H1 (cell line): ENCODE measurements around the gene IL16. TPM values are rescaled to one million over a fixed set of nuclear protein-coding genes. Genes with fewer than 3 reads are reported as not detected.

Source experiments
- CTCF ChIA-PET: fragments of 300-600 bp; sonication (Branson Sonifier 250); formaldehyde crosslinking; loops from one replicate; lab custom pipeline; 2021; ENCODE audit not compliant: partially characterized antibody; lab: Charles Lee
- POLR2A ChIA-PET: fragments of 300-600 bp; sonication (Branson Sonifier 250); formaldehyde crosslinking; loops from one replicate; lab custom pipeline; 2021; ENCODE audit warnings: inconsistent platforms; ENCODE audit not compliant: partially characterized antibody; lab: Charles Lee
- DNase-seq, 2 experiments: peaks; one replicate each; pipeline versions ENCODE4 v3.0.0 to v3.0.0-alpha.2; 2010 to 2022; ENCODE audit warnings: low spot score in 2 of 2, low read depth in 1 of 2, mixed read lengths in 1 of 2
- FAIRE-seq: peaks from 2 replicates; lab custom pipeline; 2011; peaks lifted over from hg19 to GRCh38; lab: Jason Lieb, UNC
- H2AFZ ChIP-seq: 2 replicates; pipeline ENCODE4 v1.8.1; 2012; ENCODE audit warnings: low read length, inconsistent platforms
- H2AK5ac ChIP-seq: 2 replicates; pipeline ENCODE4 v1.6.1; 2013; ENCODE audit warnings: low read depth, low read length
- H2BK120ac ChIP-seq: replicated peaks from 2 replicates; pipeline ENCODE3; 2013; ENCODE audit warnings: low read depth, low read length, inconsistent platforms
- H2BK12ac ChIP-seq: 2 replicates; pipeline ENCODE4 v1.6.1; 2013; ENCODE audit warnings: low read depth, low read length
- H2BK15ac ChIP-seq: 2 replicates; pipeline ENCODE4 v1.6.1; 2013; ENCODE audit warnings: low read length
- H2BK20ac ChIP-seq: 2 replicates; pipeline ENCODE4 v1.6.1; 2013; ENCODE audit warnings: low read length
- H2BK5ac ChIP-seq: 2 replicates; pipeline ENCODE4 v1.6.1; 2013; ENCODE audit warnings: low read depth, low read length
- H3K14ac ChIP-seq: 2 replicates; pipeline ENCODE4 v1.6.1; 2013; ENCODE audit warnings: inconsistent platforms; ENCODE audit not compliant: insufficient read length
- H3K18ac ChIP-seq: 2 replicates; pipeline ENCODE4 v1.6.1; 2013; ENCODE audit warnings: low read length; ENCODE audit errors: extremely low read depth
- H3K23ac ChIP-seq: 2 replicates; pipeline ENCODE4 v1.6.1; 2013; ENCODE audit warnings: inconsistent platforms; ENCODE audit not compliant: insufficient read length
- H3K23me2 ChIP-seq: 2 replicates; pipeline ENCODE4 v1.6.1; 2013; ENCODE audit warnings: low read depth, low read length
- H3K27ac ChIP-seq: 2 replicates; pipeline ENCODE4 v1.6.1; 2011; ENCODE audit warnings: low read depth, low read length, inconsistent platforms
- H3K27me3 ChIP-seq, 4 experiments: replicated peaks in 1 of 4; 1 replicate in 1 of 4; 2 replicates in 3 of 4; pipeline versions ENCODE4 v1.6.1 to v1.8.1; 2011 to 2013; ENCODE audit warnings: low read length in 3 of 4, mild to moderate bottlenecking in 3 of 4, inconsistent platforms in 2 of 4, mixed read lengths in 2 of 4, moderate library complexity in 1 of 4; ENCODE audit not compliant: control insufficient read depth in 3 of 4, insufficient read depth in 3 of 4; ENCODE audit errors: extremely low read depth in 1 of 4
- H3K36me3 ChIP-seq, 4 experiments: 2 replicates each; pipeline versions ENCODE4 v1.6.1 to v1.8.1; 2011 to 2013; ENCODE audit warnings: mild to moderate bottlenecking in 4 of 4, low read length in 3 of 4, moderate library complexity in 2 of 4, control low read depth in 1 of 4, inconsistent platforms in 1 of 4; ENCODE audit not compliant: insufficient read depth in 4 of 4, control insufficient read depth in 2 of 4
- H3K4ac ChIP-seq: replicated peaks from 2 replicates; pipeline ENCODE3; 2013; ENCODE audit warnings: low read length, low read depth, mixed read lengths, inconsistent platforms; ENCODE audit not compliant: insufficient read length
- H3K4me1 ChIP-seq, 4 experiments: replicated peaks in 1 of 4; 1 replicate in 1 of 4; 2 replicates in 3 of 4; pipeline versions ENCODE4 v1.6.1 to v1.8.1; 2011 to 2013; ENCODE audit warnings: low read length in 3 of 4, inconsistent platforms in 2 of 4, mixed read lengths in 1 of 4; ENCODE audit not compliant: insufficient read depth in 4 of 4, control insufficient read depth in 3 of 4
- H3K4me2 ChIP-seq, 2 experiments: 2 replicates each; pipeline versions ENCODE4 v1.6.1 to v1.8.1; 2011 to 2013; ENCODE audit warnings: low read depth in 2 of 2, low read length in 2 of 2, control low read depth in 1 of 2, inconsistent platforms in 1 of 2, mild to moderate bottlenecking in 1 of 2; ENCODE audit not compliant: insufficient read depth in 1 of 2
- H3K4me3 ChIP-seq, 4 experiments: fragments of 200-600, 300-600 bp in 1 of 4; sonication (generic), shearing (Covaris generic), sonication (Bioruptor Twin) in 1 of 4; 2 replicates each; pipeline versions ENCODE4 v1.5.1 to v1.8.1; 2011 to 2016; ENCODE audit warnings: low read length in 4 of 4, low read depth in 3 of 4, control low read depth in 2 of 4, inconsistent platforms in 2 of 4, mild to moderate bottlenecking in 2 of 4, mixed read lengths in 1 of 4, moderate library complexity in 1 of 4; ENCODE audit not compliant: insufficient read depth in 2 of 4; ENCODE audit errors: extremely low read depth in 1 of 4
- H3K56ac ChIP-seq: replicated peaks from 2 replicates; pipeline ENCODE3; 2013; ENCODE audit warnings: low read depth, mild to moderate bottlenecking, mixed read lengths, low read length, inconsistent platforms; ENCODE audit not compliant: insufficient read length
- H3K79me1 ChIP-seq: 2 replicates; pipeline ENCODE4 v1.6.1; 2013; ENCODE audit warnings: low read depth, low read length, control low read depth
- H3K79me2 ChIP-seq, 2 experiments: 2 replicates each; pipeline versions ENCODE4 v1.6.1 to v1.8.1; 2012 to 2013; ENCODE audit warnings: low read length in 2 of 2, mild to moderate bottlenecking in 2 of 2, inconsistent platforms in 1 of 2; ENCODE audit not compliant: insufficient read depth in 2 of 2, control insufficient read depth in 1 of 2
- H3K9ac ChIP-seq, 4 experiments: replicated peaks in 1 of 4; 1 replicate in 1 of 4; 2 replicates in 3 of 4; pipeline versions ENCODE4 v1.6.1 to v1.8.1; 2011 to 2013; ENCODE audit warnings: low read depth in 3 of 4, low read length in 3 of 4, control low read depth in 2 of 4, mild to moderate bottlenecking in 2 of 4, moderate library complexity in 2 of 4, inconsistent platforms in 1 of 4; ENCODE audit errors: extremely low read depth in 1 of 4
- H3K9me3 ChIP-seq, 2 experiments: 2 replicates each; pipeline versions ENCODE4 v1.6.1 to v1.8.1; 2012 to 2013; ENCODE audit warnings: mild to moderate bottlenecking in 2 of 2, moderate library complexity in 2 of 2, control low read depth in 1 of 2, inconsistent platforms in 1 of 2, low read depth in 1 of 2, low read length in 1 of 2, mixed read lengths in 1 of 2; ENCODE audit not compliant: insufficient read depth in 2 of 2
- H4K20me1 ChIP-seq, 2 experiments: replicated peaks in 1 of 2; 2 replicates each; pipeline versions ENCODE3 to v1.8.1; 2011 to 2013; ENCODE audit warnings: inconsistent platforms in 2 of 2, low read length in 2 of 2, mild to moderate bottlenecking in 1 of 2; ENCODE audit not compliant: insufficient read depth in 2 of 2, control insufficient read depth in 1 of 2
- H4K5ac ChIP-seq: 2 replicates; pipeline ENCODE4 v1.6.1; 2013; ENCODE audit warnings: low read length, low read depth, mixed read lengths, inconsistent platforms; ENCODE audit not compliant: insufficient read length
- H4K8ac ChIP-seq: 2 replicates; pipeline ENCODE4 v1.8.0; 2013; ENCODE audit warnings: mild to moderate bottlenecking, moderate library complexity, low read length, inconsistent platforms; ENCODE audit not compliant: insufficient read depth; ENCODE audit errors: extremely low read depth
- H4K91ac ChIP-seq: replicated peaks from 2 replicates; pipeline ENCODE3; 2013; ENCODE audit warnings: low read length, mixed read lengths, inconsistent platforms; ENCODE audit not compliant: insufficient read length
- BCL11A ChIP-seq, 2 experiments: IDR thresholded peaks; one replicate each; pipeline ENCODE4 v1.6.1; 2011; ENCODE audit warnings: low read depth in 2 of 2, low read length in 2 of 2, mild to moderate bottlenecking in 2 of 2
- MAFK ChIP-seq: IDR thresholded peaks from 2 replicates; pipeline ENCODE4 v1.6.1; 2012; ENCODE audit warnings: low read depth, mild to moderate bottlenecking, improper control_type of control experiment, low read length
- SIX5 ChIP-seq: IDR thresholded peaks from 2 replicates; pipeline ENCODE4 v1.6.1; 2011; ENCODE audit warnings: mild to moderate bottlenecking, low read depth, low read length
- WGBS, 2 experiments: shearing (Covaris generic) in 1 of 2; methylation state at CpG; one replicate each; pipeline versions ENCODE4 v1.1.6 to v1.1.7; 2013 to 2015; ENCODE audit warnings: low lambda C conversion rate in 2 of 2, mixed read lengths in 2 of 2, inconsistent platforms in 1 of 2, low coverage in 1 of 2, missing lambda C conversion rate in 1 of 2; ENCODE audit not compliant: insufficient replicate concordance in 2 of 2, insufficient coverage in 1 of 2, insufficient read length in 1 of 2; ENCODE audit errors: extremely low coverage in 1 of 2, missing lambda C conversion rate in 1 of 2; 5-methylcytosine and 5-hydroxymethylcytosine counted together
- polyA plus RNA-seq, 7 experiments: library from polyadenylated mRNA; depleted of rRNA in 3 of 7; stranded (reverse) in 5 of 7; unstranded in 2 of 7; fragments of >200 nt in 5 of 7; fragments of 200-250 nt in 2 of 7; gene quantifications; 1 replicate in 5 of 7; 2 replicates in 1 of 7; 4 replicates in 1 of 7; pipeline versions ENCODE4 v1.2.1 to v1.2.3, GENCODE V29; 2011 to 2013; ENCODE audit warnings: missing spikeins in 2 of 7, mixed read lengths in 2 of 7
- total RNA-seq: library from RNA; stranded (reverse); fragmentation: NEBNext Ultra II Directional; extraction: Animal tissue kit (Norgen Biotek cat#: 25700); gene quantifications from 2 replicates; pipeline ENCODE4 v1.2.1, GENCODE V29; 2021

The IL16 gene
- total and polyA plus RNA-seq, 2 of the 8 experiments (the other 6 are each of a cell fraction or from before 2014, with no cell fraction given): 0.03 to 0.09 TPM

GRCh38 chr15:81333363-81333762, 136.7 kb downstream of the IL16 start:
- FAIRE-seq: no peak

More at GRCh38 chr15:81333363-81333762, 136.7 kb downstream of the IL16 start:
- no peaks in the 10 kb centered on the region for H3K79me1 ChIP-seq
- no peak for DNase-seq
- H3K27me3 ChIP-seq: no peaks in the 10 kb centered on the region
- TF ChIP-seq MAFK (no peak), BCL11A (IDR thresholded peaks at IDR 0.05; ENCODE audit: low read depth in 2 of 2, low read length in 2 of 2) (no peak), SIX5 (no peak)
- TF ChIP-seq, all 59 proteins: peak for 0
- Histone ChIP-seq H3K4me3 (no peak overlapping the region), H3K56ac (no peak overlapping the region), H2BK12ac (no peak overlapping the region), H2BK20ac (no peak overlapping the region), H2AFZ (no peak overlapping the region), H2BK5ac (no peak overlapping the region), H3K36me3 (no peaks in the 10 kb centered on the region), H3K23ac (no peak overlapping the region), H4K91ac (no peak overlapping the region), H3K9me3 (no peaks in the 10 kb centered on the region), H3K4me2 (no peak overlapping the region), H3K79me2 (no peaks in the 10 kb centered on the region), H2AK5ac (no peak overlapping the region), H4K8ac (no peak overlapping the region), H4K20me1 (no peaks in the 10 kb centered on the region), H3K18ac (no peak overlapping the region), H2BK120ac (no peak overlapping the region), H3K4ac (no peak overlapping the region), H4K5ac (no peak overlapping the region), H3K4me1 (peaks cover 0 to 2% (median 0%) of the 10 kb centered on the region in 4 experiments; a peak in 1 of 7 replicates), H3K23me2 (no peaks in the 10 kb centered on the region), H3K14ac (no peak overlapping the region), H3K27ac (no peak overlapping the region), H3K9ac (no peak overlapping the region), H2BK15ac (no peak overlapping the region)
- CTCF ChIA-PET: interaction anchor here (0.9 to 2.3 kb wide), 3 partner anchors 9 to 38 kb away, joined by 3 to 9 read pairs (median 3); no protein-coding TSS in a partner anchor
- POLR2A ChIA-PET: interaction anchor here (1.5 kb wide), 1 partner anchor 9 kb away, joined by 6 read pairs; the partner anchor contains the start of gene STARD5
- WGBS, 2 experiments: 93% methylated on average over 3 of the region's 3 CpGs; no CpG with 5 or more reads in 1 of the 2 experiments
